Thyroid gland (tissue), 4 donors: Measurements from ENCODE around the gene SNX10. TPM values are rescaled to one million over a fixed set of nuclear protein-coding genes. Genes with fewer than 3 reads are reported as not detected.

Experiments
- DNase-seq, 2 donors: peaks; one replicate each; pipeline ENCODE4 v3.0.0-alpha.2; 2019
- H3K27ac ChIP-seq, 3 donors: fragments of 200-600 bp; sonication (generic); 1 replicate in 2 of 3; 2 replicates in 1 of 3; pipeline ENCODE4 v1.5.1; 2016 to 2019; ENCODE audit warnings: mild to moderate bottlenecking in 1 of 3, moderate library complexity in 1 of 3
- H3K27me3 ChIP-seq: fragments of 200-600 bp; sonication (generic); one replicate; pipeline ENCODE4 v1.5.1; 2019
- H3K36me3 ChIP-seq, 2 donors: fragments of 200-600 bp; sonication (generic); one replicate each; pipeline ENCODE4 v1.5.1; 2016 to 2019
- H3K4me1 ChIP-seq, 2 donors: fragments of 200-600 bp; sonication (generic); one replicate each; pipeline ENCODE4 v1.5.1; 2017 to 2019
- H3K4me3 ChIP-seq, 3 donors: fragments of 200-600 bp; sonication (generic); replicated peaks in 1 of 3; 1 replicate in 2 of 3; 2 replicates in 1 of 3; pipeline ENCODE4 v1.5.1; 2016; ENCODE audit warnings: mild to moderate bottlenecking in 1 of 3
- H3K9me3 ChIP-seq: fragments of 200-600 bp; sonication (generic); one replicate; pipeline ENCODE4 v1.5.1; 2017
- CTCF ChIP-seq, 6 experiments: fragments of 200-600 bp in 3 of 6; fragments of 450-650 bp in 3 of 6; sonication (generic) in 3 of 6; IDR thresholded peaks; one replicate each; pipeline ENCODE4 v1.5.1; 2016 to 2019; ENCODE audit warnings: antibody characterized with exemption in 6 of 6, mild to moderate bottlenecking in 2 of 6, inconsistent platforms in 1 of 6, moderate library complexity in 1 of 6
- POLR2A ChIP-seq, 2 donors: fragments of 450-650 bp; IDR thresholded peaks; one replicate each; pipeline ENCODE4 v1.6.1; 2017; ENCODE audit warnings: antibody characterized with exemption in 2 of 2, mild to moderate bottlenecking in 2 of 2, moderate library complexity in 1 of 2
- WGBS, 2 donors: methylation state at CpG; one replicate each; pipeline ENCODE4 v1.1.5; 2017; 5-methylcytosine and 5-hydroxymethylcytosine counted together
- intact Hi-C: fragments of 100-400 bp; cut with DNase I; formaldehyde crosslinking; loops from one replicate; pipeline ENCODE4 v1.15.1; 2023
- total RNA-seq, 4 donors: library from RNA; depleted of rRNA; stranded (reverse); fragments of >200 nt; gene quantifications; one replicate each; pipeline ENCODE4 v1.2.3, GENCODE V29; 2016

The SNX10 gene
- total RNA-seq, 4 donors from 2014 or later: 1.8 to 5.0 (median 2.7) TPM

- H3K9me3 ChIP-seq: no peaks in the 10 kb centered on the region
- DNase-seq: no peak
- H3K27me3 ChIP-seq: no peaks in the 10 kb centered on the region
- no peaks in the 10 kb centered on the region for H3K4me1 ChIP-seq
- no peak for TF ChIP-seq CTCF (IDR thresholded peaks at IDR 0.05)
- no peak for TF ChIP-seq POLR2A (IDR thresholded peaks at IDR 0.05)
- H3K4me3 ChIP-seq: no peak overlapping the region
- WGBS, 2 donors: 53 to 54% methylated on average over 4 of the region's 4 CpGs
- intact Hi-C loops: no loop called here
- H3K27ac ChIP-seq: no peak overlapping the region
- no peaks in the 10 kb centered on the region for H3K36me3 ChIP-seq
These were observed 411 bp upstream of the SNX10 start for GRCh38 chr7:26291251-26291650.

- intact Hi-C loops: no loop called here
- Histone ChIP-seq H3K27ac (no peak overlapping the region), H3K4me1 (no peaks in the 10 kb centered on the region), H3K9me3 (no peaks in the 10 kb centered on the region), H3K27me3 (no peaks in the 10 kb centered on the region), H3K36me3 (no peaks in the 10 kb centered on the region), H3K4me3 (no peak overlapping the region)
- DNase-seq: no peak
- 85 to 86% methylated on average over 10 to 11 of the region's 11 CpGs for WGBS, 2 donors
- TF ChIP-seq POLR2A (IDR thresholded peaks at IDR 0.05): no peak
- TF ChIP-seq CTCF (IDR thresholded peaks at IDR 0.05): no peak
These were observed 1.3 kb downstream of the SNX10 start for GRCh38 chr7:26292768-26293560.

GRCh38 chr7:26293569-26294308 lies 2.1 kb downstream of the SNX10 start:
- no peak for DNase-seq
- intact Hi-C loops: no loop called here
- H3K4me3 ChIP-seq: no peak overlapping the region
- no peaks in the 10 kb centered on the region for H3K4me1 ChIP-seq
- TF ChIP-seq CTCF (IDR thresholded peaks at IDR 0.05) (no peak), POLR2A (IDR thresholded peaks at IDR 0.05) (no peak)
- no peak overlapping the region for H3K27ac ChIP-seq
- 88 to 89% methylated on average over 6 of the region's 6 CpGs for whole genome bisulfite sequencing, 2 donors
- no peaks in the 10 kb centered on the region for H3K36me3 ChIP-seq
- H3K9me3 ChIP-seq: no peaks in the 10 kb centered on the region
- no peaks in the 10 kb centered on the region for H3K27me3 ChIP-seq

GRCh38 chr7:26295015-26295414 lies 3.4 kb downstream of the SNX10 start:
- intact Hi-C loops: no loop called here
- Histone ChIP-seq H3K36me3 (no peaks in the 10 kb centered on the region), H3K4me1 (no peaks in the 10 kb centered on the region), H3K27me3 (no peaks in the 10 kb centered on the region), H3K9me3 (no peaks in the 10 kb centered on the region), H3K4me3 (no peak overlapping the region), H3K27ac (no peak overlapping the region)
- TF ChIP-seq POLR2A (IDR thresholded peaks at IDR 0.05) (no peak), CTCF (IDR thresholded peaks at IDR 0.05) (no peak)
- no peak for DNase-seq

GRCh38 chr7:26295586-26295985 lies 3.9 kb downstream of the SNX10 start:
- H3K27me3 ChIP-seq: no peaks in the 10 kb centered on the region
- no peak for TF ChIP-seq CTCF (IDR thresholded peaks at IDR 0.05)
- TF ChIP-seq POLR2A (IDR thresholded peaks at IDR 0.05): no peak
- 83 to 87% methylated on average over 5 of the region's 5 CpGs for WGBS, 2 donors
- no peak overlapping the region for H3K27ac ChIP-seq
- DNase-seq: no peak
- intact Hi-C loops: no loop called here
- H3K36me3 ChIP-seq: no peaks in the 10 kb centered on the region
- no peaks in the 10 kb centered on the region for H3K9me3 ChIP-seq
- H3K4me3 ChIP-seq: no peak overlapping the region
- no peaks in the 10 kb centered on the region for H3K4me1 ChIP-seq
